Measurements from ENCODE around the gene KRTCAP3.

GRCh38 chr2:27421660-27422250 is 20.4 kb upstream of the KRTCAP3 start:
- no peak for TF ChIP-seq POLR2A (IDR thresholded peaks at IDR 0.05; ENCODE audit: low read length)
- TF ChIP-seq GATA1 (IDR thresholded peaks at IDR 0.05; ENCODE audit: low read depth, low read length): no peak
